Right renal pelvis (tissue), 4 donors: ENCODE results near the gene ADCY2. TPM values are rescaled to one million over a fixed set of nuclear protein-coding genes. Genes with fewer than 3 reads are reported as not detected.
A peak's percentile ranks its signal among the peaks of the same experiment; 100 is the strongest.

Source experiments
- DNase-seq, 4 donors: peaks; one replicate each; pipeline ENCODE4 v3.0.0-alpha.2; 2013; ENCODE audit warnings: low read depth in 4 of 4, low spot score in 3 of 4, missing footprints in 1 of 4
- polyA plus RNA-seq, 4 donors: library from polyadenylated mRNA; unstranded; fragments of 120-200 nt; gene quantifications; one replicate each; pipeline ENCODE4 v1.2.1, GENCODE V29; 2013; ENCODE audit not compliant: insufficient read length in 4 of 4

ADCY2 gene
- polyA plus RNA-seq, 4 donors = 4.3 to 6.7 (median 5.7) TPM

- no peak for DNase-seq
Measured at GRCh38 chr5:7495131-7495517, 99.2 kb downstream of the ADCY2 start.

- peak in 2 of 4 donors; percentile 0 to 19 for DNase-seq
Measured at GRCh38 chr5:7500256-7500655, 104.3 kb downstream of the ADCY2 start.

- no peak for DNase-seq
Measured at GRCh38 chr5:7501061-7501460, 105.1 kb downstream of the ADCY2 start.

- DNase-seq = no peak
Measured at GRCh38 chr5:7503564-7503963, 107.6 kb downstream of the ADCY2 start.

- DNase-seq = no peak
Measured at GRCh38 chr5:7515284-7515914, 119.5 kb downstream of the ADCY2 start.

- no peak for DNase-seq
Measured at GRCh38 chr5:7516253-7516652, 120.3 kb downstream of the ADCY2 start.

- DNase-seq = no peak
Measured at GRCh38 chr5:7517006-7517405, 121.1 kb downstream of the ADCY2 start.

- no peak for DNase-seq
Measured at GRCh38 chr5:7518947-7519560, 123.1 kb downstream of the ADCY2 start.

GRCh38 chr5:7519564-7519963, 123.6 kb downstream of the ADCY2 start:
- DNase-seq = no peak

GRCh38 chr5:7529880-7530279, 133.9 kb downstream of the ADCY2 start:
- DNase-seq = no peak

GRCh38 chr5:7533941-7534340, 138.0 kb downstream of the ADCY2 start:
- no peak for DNase-seq

- DNase-seq = no peak
Measured at GRCh38 chr5:7534505-7534904, 138.6 kb downstream of the ADCY2 start.

GRCh38 chr5:7537573-7537972, 141.6 kb downstream of the ADCY2 start:
- DNase-seq = no peak

GRCh38 chr5:7539571-7539970, 143.6 kb downstream of the ADCY2 start:
- DNase-seq = no peak

GRCh38 chr5:7540736-7541485, 145.0 kb downstream of the ADCY2 start:
- DNase-seq = no peak

GRCh38 chr5:7541898-7542297, 146.0 kb downstream of the ADCY2 start:
- no peak for DNase-seq

- no peak for DNase-seq
Measured at GRCh38 chr5:7546555-7546954, 150.6 kb downstream of the ADCY2 start.

- peak in 1 of 4 donors; percentile 3 for DNase-seq
Measured at GRCh38 chr5:7548596-7548995, 152.7 kb downstream of the ADCY2 start.

GRCh38 chr5:7565559-7565958, 169.6 kb downstream of the ADCY2 start:
- no peak for DNase-seq

GRCh38 chr5:7576023-7576715, 180.2 kb downstream of the ADCY2 start:
- peak; percentile 5 to 36 (median 16) for DNase-seq

GRCh38 chr5:7577381-7577780, 181.4 kb downstream of the ADCY2 start:
- no peak for DNase-seq
